Activated T-cell treated with anti-CD3 and anti-CD28 coated beads for 1 hour (primary cell): ENCODE data around the gene CA6.
"Not testable (repeated sequence)": the region's sequence is repeated elsewhere in the genome, so short reads cannot be mapped to it uniquely, and the experiment has no call there.

Source experiments
- DNase-seq: peaks from one replicate; pipeline ENCODE4 v3.0.0-alpha.2; 2020; ENCODE audit warnings: low read depth

The CA6 gene

DNA sequence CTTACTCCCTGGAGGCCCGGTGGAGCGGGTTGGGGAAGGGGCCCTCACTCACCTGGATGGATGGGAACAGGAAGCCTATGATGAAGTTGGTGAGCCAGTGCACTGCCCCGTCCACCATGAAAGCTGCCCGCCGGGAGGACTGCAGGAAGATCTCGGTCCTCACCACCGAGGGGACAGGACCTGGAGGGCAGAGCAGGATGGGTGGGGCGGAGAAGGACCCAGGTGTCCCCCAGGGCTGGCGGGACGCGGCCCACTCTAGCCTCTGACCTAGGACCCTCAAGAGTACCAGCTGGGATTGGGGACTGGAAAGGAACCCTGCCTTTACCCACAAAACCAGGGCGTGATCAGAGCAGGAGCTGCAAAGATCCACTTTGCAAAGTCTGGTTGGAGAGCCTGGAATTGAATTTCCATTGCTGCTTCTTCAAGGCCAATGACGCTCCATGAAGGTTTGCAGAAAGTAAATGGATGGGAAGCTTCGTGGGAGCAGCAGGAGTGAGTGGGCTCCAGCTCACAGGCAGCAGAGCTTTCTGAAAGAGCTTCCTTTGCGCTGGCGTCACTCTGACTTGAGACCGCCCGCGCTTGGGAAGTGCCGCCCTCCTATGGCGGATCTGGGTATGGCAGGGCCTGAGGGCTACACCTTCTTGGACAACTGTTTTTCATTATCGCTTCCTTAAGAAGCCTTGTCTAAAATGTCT is 59.2 kb downstream of the CA6 start:
- peak; percentile 83 for DNase-seq

DNA sequence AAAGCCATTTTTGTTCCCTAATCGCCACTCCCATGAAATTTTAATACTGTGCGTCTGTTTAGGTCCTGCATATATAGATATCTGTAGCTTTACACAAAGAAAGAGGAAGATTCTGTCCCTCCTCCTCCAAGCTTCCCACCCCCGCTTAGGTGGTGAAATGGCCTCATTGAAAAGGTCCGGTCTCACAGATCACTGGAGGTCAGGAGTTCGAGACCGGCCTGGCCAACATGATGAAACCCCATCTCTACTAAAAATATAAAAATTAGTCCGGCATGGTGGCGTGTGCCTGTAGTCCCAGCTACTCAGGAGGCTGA is 59.7 kb downstream of the CA6 start:
- DNase-seq, result no peak

DNA sequence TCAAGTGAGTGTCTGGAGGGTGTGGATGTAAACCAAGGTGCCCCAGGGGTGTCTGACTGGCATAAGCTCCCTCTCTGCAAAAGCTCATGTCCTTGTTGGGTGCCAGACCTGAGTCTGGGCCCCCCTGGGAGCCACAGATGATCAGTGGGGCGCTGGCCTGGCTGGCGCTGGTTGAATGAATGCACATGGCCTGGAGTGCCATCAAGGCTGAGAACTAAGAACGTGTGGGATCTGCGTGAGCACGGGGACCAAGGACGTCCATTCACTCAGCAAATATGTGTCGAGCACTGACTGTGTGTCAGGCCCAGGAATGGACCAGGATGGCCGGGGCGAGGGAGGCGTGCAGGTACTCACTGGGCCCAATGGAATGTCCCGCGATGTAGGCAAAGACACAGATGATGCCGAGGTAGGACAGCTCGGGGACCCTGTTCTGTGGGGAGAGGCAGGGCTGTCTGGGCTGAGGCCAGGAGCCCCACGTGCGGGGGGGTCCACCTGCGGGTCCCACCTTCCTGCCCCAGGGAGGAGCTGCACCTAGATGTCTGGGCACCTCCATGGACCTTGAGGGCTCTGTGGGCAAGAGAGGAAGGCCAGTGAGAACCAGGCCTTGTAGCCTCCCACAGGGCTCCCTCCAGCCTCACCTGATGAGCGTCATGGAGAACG is 61.4 kb downstream of the CA6 start:
- no peak for DNase-seq

DNA sequence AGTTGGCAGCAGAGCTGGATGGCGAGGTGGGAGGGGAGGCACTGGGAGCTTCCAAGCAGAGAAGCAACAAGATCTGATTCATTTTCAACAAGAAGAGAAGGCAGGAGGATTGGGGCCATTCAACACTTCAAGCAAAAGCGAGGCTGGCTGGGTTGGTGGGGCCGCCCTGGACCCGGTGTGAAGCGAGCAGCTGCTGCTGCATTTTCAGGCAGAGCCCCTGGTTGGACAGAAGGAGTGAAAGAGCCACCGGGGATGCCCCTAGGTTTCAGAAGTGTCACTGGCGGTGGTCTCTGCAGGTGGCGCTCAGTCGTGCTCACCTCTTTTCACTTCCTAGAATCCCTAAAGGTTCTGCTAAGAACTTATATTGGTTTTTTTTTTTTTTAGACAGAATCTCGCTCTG is 62.6 kb downstream of the CA6 start:
- DNase-seq, result no peak

DNA sequence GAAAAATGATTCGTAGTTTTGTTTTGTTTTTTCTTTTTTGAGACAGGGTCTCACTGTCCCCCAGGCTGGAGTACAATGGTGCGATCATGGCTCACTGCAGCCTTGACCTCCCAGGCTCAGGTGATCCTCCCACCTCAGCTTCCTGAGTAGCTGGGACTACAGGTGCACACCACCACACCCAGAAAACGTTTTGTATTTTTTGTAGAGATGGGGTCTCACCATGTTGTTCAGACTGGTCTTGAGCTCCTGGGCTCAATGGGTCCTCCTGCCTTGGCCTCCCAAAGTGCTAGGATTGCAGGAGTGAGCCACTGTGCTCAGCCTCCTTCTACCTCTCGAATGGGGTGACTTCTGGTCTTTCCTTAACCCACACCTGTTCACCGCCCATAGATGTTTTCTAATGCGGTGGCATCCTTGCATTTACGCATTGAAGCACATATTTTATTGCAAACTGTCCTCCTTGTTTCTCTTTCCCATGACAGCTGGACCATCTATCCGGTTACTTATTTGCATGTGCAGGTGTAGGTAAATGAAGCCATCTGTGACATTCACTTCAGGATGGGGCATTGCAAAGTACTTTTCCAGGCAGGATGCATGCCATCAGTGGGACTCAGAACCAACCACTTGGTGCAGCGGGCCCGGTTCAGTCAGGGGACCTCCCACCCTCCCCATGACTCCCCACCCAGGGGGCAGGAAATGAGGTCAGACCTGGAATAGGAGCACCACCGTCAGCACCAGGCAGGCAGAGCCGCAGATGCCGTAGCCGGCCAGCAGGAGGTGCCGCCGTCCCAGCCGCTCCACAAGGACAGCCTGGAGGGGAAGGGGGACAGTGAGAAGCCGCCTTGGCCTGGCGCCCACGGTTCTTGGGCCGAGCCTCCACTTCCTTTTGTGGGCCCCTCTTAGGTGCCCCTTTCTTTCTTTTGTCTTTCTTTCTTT is 64.0 kb downstream of the CA6 start:
- DNase-seq, result no peak

DNA sequence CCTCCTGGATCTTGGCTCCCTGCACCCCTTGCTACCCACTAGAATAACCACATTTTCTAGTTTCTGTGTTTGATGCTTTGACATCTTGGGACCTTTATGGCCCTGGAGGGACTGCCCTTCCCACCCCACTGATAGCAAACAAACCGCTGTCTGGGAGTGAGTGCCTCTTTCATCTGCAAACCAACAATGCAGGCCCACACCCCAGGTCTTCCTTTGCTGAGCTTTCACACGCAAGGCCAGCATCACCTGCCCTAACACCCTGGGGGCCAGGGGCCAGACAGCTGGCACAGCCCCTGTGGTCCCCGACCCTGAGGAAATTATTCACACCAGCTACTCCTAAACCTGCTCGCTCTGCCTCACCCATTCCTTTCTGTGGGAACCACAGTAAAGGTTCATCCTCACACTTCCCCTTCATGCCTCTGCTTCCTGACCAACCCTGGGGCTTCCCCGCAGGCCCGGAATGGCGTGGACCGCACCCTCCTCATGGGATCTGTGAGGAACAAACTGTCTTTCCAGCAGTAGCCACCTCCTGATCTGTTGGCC is 65.2 kb downstream of the CA6 start:
- no peak for DNase-seq

DNA sequence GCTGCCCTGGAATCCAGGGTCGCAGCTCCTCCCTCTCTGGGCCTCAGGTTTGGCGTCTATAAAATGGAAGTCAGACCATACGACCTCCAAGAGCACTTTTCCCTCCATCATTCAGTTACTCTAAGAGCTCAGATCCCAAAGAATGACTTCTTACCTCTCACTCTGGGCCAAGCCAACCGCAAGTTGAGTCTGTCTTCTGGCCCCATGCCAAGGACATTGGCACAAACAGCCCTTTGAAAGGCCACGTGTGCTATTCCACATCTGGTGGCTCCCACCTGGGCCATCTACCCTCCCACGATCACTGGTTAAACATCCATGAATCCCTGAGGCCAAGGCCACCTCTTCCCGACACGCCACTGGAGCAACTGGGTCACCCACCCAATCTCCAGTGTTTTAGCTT is 68.2 kb downstream of the CA6 start:
- DNase-seq, result no peak

DNA sequence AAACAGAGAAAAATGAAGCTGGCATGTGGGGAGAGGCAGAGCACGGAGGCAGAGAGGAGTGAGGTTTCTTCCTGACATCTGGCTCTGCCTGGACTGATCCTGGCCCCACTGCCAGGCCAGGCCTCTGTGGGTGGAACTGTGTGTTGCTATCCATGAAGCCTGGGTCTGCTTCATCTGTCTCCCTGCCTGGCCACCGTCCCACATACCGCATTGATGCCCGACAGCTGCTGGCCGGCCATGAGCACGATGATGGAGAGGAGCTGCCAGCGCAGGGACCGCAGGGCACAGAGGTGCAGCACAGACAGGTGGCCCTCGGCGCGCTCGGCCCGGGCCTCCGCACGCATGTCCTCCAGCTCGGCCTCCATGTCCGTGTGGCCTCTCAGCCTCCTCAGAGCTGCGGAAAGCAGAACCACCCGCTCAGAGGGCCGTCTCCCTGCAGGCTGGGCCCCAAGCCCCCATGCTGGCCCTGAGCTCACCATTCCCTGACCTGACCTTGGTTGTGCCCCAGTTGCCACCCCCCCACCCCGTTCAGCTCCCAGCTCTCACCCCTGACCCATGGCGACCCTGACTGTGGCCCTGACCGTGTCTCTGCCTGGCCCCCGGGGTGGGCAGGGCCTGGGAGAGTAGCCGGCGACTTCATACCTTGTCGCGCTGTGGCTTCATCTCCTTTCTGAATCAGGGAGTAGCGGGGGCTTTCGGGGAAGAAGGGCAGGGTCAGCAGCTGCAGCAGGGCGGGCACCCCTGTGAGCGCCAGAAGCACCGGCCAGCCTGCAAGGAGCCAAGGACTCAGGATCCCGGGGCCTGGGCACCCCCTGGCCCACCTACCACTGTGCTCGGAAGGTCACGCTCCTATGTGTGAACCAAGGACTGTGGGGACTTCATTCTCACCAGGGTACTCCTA is 69.1 kb downstream of the CA6 start:
- DNase-seq, result no peak

DNA sequence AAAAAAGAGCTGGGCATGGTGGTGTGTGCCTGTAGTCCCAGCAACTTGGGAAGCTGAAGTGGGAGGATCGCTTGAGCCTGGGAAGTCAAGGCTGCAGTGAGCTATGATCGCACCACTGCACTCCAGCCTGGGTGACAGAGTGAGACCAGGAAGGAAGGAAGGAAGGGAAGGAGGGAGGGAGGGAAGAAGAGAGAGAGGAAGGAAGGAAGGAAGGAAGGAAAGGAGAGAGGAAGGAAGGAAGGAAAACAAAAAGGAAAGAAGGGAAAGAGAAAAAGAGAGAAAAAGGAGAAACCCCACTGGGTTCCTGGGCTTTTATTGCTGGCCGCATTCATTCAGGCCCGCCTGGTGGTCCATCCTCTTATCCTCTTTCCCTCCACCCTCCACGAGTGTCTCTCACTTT is 70.8 kb downstream of the CA6 start:
- no peak for DNase-seq

DNA sequence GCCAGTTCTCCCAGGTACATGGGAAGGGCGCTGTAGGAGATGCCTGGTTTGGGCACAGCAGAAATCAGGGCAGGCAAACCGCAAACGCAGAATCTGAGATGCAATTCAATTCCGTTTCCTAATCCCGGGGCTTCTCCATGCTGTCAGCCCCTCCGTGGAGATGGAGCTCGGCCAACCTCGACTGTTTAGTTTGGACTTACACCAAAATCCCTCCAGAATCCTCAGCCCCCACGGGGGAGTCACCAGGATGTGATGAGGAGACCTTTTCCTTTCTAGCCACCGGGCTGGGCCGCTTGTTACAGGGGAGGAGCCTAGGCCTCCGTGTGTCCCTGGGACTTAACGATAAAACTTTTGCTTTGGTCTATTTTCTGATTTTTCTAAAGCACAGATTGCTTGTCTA is 72.7 kb downstream of the CA6 start:
- DNase-seq, result no peak

DNA sequence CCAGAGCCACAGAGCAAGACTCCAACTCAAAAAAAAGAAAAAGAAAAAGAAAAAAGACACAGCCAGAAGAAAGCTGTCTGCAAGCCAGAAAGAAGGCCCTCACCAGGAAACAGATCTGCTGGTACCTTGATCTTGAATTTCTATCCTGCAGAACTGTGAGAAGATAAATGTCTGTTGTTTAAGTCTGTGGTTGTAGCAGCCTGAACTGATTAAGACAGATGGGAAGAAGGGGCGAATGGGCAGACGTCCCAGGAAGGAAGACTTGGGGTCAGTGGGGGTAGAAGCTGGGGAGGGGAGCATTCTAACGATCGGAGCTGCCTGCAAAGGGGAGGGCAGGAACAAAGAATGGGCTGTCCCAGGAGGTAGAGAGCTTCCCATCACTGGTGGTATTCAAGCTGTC is 74.2 kb downstream of the CA6 start:
- no peak for DNase-seq

DNA sequence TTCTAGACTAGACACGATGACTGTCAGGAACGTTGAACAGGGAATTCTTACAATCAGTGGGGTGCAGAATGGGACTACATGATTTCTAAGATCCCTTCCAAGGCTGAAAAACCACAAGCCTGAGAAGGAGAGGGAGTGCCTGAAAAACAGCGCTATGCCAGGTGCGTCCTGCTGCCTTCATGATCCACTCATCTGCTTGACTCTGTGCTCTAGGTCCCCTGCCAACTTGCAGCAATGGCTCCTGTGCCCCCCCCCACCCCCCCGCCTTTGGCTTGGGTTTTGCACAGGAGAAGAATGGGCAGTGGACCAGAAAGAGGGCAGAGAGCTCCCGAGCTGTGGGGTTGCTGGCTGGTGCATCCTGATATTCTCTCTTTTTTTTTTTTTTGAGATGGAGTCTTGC is 74.6 kb downstream of the CA6 start:
- no peak for DNase-seq

DNA sequence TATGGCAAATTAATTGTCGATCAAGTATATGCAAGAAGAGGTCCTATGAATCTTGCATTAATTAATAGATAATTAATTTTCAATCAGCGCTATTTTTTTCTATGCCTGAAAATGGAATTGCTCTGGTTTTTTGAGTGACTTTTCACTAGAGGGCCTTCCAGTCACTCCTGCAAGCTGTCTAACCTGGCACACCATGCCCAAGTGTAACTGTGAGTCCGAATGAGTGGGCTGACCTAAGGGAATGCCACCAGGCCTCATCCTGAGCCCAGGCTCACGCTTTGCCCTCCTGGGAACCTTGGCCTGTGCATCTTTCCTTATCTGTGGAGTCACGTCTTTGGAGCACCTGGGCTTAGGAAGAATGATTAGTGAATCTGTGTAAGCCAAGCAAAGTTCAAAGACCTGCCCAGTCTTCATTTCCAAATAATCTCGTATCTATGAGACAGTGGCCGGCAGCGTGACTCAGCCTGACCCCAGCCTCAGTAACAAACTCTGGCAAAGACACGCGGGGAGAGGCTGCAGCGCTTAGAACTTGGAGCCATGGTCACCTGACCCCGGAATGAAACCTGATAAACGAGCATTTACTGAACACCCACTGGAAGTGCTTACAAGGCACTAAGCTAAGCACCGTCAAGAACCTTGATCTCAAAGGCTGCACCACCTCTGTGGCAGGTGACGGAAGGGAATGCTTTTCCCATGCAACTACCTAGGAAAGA is 76.5 kb downstream of the CA6 start:
- not testable (repeated sequence) for DNase-seq

DNA sequence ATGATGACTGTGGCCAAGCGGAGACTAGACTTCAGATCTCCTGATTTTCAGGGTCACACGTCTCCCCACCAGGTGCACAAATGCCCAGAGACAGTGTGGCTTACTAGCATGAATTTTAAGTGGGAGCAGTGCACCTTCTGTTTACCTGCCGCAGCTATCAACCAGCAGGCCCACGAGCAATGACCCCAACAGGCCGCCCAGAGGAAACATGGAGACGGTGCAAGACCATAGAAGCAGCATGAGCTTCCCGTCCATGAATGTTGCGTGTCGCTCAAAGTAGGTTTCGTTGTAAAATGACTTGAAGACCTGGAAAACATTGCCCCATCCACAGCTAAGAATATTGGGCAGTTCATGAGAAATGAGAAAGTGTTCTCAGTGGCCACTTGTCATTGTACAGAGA is 77.1 kb downstream of the CA6 start:
- no peak for DNase-seq
